DND-41 (cell line): ENCODE results near the gene CFAP58.

Experiments
- ATAC-seq: fragments of 200-7000 bp; cut with Tn5 transposase; 3 replicates; pipeline ENCODE4 v1.9.1; 2021; ENCODE audit warnings: low read depth; ENCODE audit not compliant: insufficient read depth
- DNase-seq: peaks from one replicate; pipeline ENCODE4 v3.0.0-alpha.2; 2020
- H2AFZ ChIP-seq: 2 replicates; pipeline ENCODE4 v1.6.0; 2012; ENCODE audit warnings: low read depth, low read length
- H3K27ac ChIP-seq: 2 replicates; pipeline ENCODE4 v1.5.1; 2012; ENCODE audit warnings: low read length, inconsistent platforms
- H3K27me3 ChIP-seq: fragments of 200-600 bp; sonication (generic); 2 replicates; pipeline ENCODE4 v1.6.0; 2012; ENCODE audit warnings: low read length, mild to moderate bottlenecking, inconsistent platforms; ENCODE audit not compliant: insufficient read depth, poor library complexity
- H3K36me3 ChIP-seq: 2 replicates; pipeline ENCODE4 v1.5.1; 2012; ENCODE audit warnings: low read length, inconsistent platforms; ENCODE audit not compliant: insufficient read depth
- H3K4me1 ChIP-seq: 2 replicates; pipeline ENCODE4 v1.5.1; 2012; ENCODE audit warnings: mild to moderate bottlenecking, low read length; ENCODE audit not compliant: insufficient read depth
- H3K4me2 ChIP-seq: 2 replicates; pipeline ENCODE4 v1.6.0; 2012; ENCODE audit warnings: mild to moderate bottlenecking, moderate library complexity, low read length, inconsistent platforms; ENCODE audit not compliant: insufficient read depth
- H3K4me3 ChIP-seq, 2 experiments: fragments of 200-600 bp in 1 of 2; shearing (Covaris generic) in 1 of 2; 2 replicates each; pipeline ENCODE4 v1.5.1; 2012 to 2016; ENCODE audit warnings: inconsistent platforms in 2 of 2, low read length in 2 of 2, mild to moderate bottlenecking in 2 of 2, low read depth in 1 of 2, moderate library complexity in 1 of 2
- H3K79me2 ChIP-seq: 2 replicates; pipeline ENCODE4 v1.6.0; 2012; ENCODE audit warnings: low read length, inconsistent platforms; ENCODE audit not compliant: insufficient read depth
- H3K9ac ChIP-seq: 2 replicates; pipeline ENCODE4 v1.6.0; 2012; ENCODE audit warnings: low read depth, mild to moderate bottlenecking, inconsistent platforms, low read length, moderate library complexity
- H3K9me3 ChIP-seq: 2 replicates; pipeline ENCODE4 v1.5.1; 2012; ENCODE audit warnings: low read length, moderate library complexity, mild to moderate bottlenecking, inconsistent platforms; ENCODE audit not compliant: insufficient read depth, severe bottlenecking
- H4K20me1 ChIP-seq: 2 replicates; pipeline ENCODE4 v1.6.0; 2012; ENCODE audit warnings: low read length; ENCODE audit not compliant: insufficient read depth
- EZH2 ChIP-seq: IDR thresholded peaks from 3 replicates; pipeline ENCODE4 v1.6.1; 2012; ENCODE audit warnings: borderline replicate concordance, low read depth, mild to moderate bottlenecking, moderate library complexity, low read length, inconsistent platforms; ENCODE audit not compliant: severe bottlenecking
- TF ChIP-seq, protein P1 (sequence below): IDR thresholded peaks from 2 replicates; pipeline ENCODE4 v1.5.1; 2012; ENCODE audit warnings: borderline replicate concordance, low read length, moderate library complexity, mild to moderate bottlenecking; ENCODE audit not compliant: poor library complexity, severe bottlenecking; ENCODE audit errors: extremely low read depth

The CFAP58 gene

GRCh38 chr10:104333728-104334373, 19.8 kb upstream of the CFAP58 start:
- Histone ChIP-seq H3K36me3 (peaks cover 17% of the 10 kb centered on the region), H3K4me1 (peaks cover 57% of the 10 kb centered on the region), H3K4me3 (no peak overlapping the region), H2AFZ (no peak overlapping the region), H3K9ac (no peak overlapping the region), H3K27ac (no peak overlapping the region; the same call in 1 of the 2 replicates), H3K4me2 (no peak overlapping the region; the same call in 1 of the 2 replicates), H3K9me3 (no peaks in the 10 kb centered on the region), H4K20me1 (peaks cover 79% of the 10 kb centered on the region), H3K27me3 (no peaks in the 10 kb centered on the region), H3K79me2 (peaks cover 93% of the 10 kb centered on the region)
- TF ChIP-seq, protein P1, sequence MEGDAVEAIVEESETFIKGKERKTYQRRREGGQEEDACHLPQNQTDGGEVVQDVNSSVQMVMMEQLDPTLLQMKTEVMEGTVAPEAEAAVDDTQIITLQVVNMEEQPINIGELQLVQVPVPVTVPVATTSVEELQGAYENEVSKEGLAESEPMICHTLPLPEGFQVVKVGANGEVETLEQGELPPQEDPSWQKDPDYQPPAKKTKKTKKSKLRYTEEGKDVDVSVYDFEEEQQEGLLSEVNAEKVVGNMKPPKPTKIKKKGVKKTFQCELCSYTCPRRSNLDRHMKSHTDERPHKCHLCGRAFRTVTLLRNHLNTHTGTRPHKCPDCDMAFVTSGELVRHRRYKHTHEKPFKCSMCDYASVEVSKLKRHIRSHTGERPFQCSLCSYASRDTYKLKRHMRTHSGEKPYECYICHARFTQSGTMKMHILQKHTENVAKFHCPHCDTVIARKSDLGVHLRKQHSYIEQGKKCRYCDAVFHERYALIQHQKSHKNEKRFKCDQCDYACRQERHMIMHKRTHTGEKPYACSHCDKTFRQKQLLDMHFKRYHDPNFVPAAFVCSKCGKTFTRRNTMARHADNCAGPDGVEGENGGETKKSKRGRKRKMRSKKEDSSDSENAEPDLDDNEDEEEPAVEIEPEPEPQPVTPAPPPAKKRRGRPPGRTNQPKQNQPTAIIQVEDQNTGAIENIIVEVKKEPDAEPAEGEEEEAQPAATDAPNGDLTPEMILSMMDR = no peak
- no peak for TF ChIP-seq EZH2
- ATAC-seq = no peak
- no peak for DNase-seq

GRCh38 chr10:104334561-104334960, 19.1 kb upstream of the CFAP58 start:
- DNase-seq = no peak
- H3K4me3 ChIP-seq = no peak overlapping the region
- no peak overlapping the region for H3K27ac ChIP-seq
- peaks cover 17% of the 10 kb centered on the region for H3K36me3 ChIP-seq
- no peak overlapping the region for H3K9ac ChIP-seq
- H3K4me1 ChIP-seq = peaks cover 57% of the 10 kb centered on the region
- TF ChIP-seq EZH2 = no peak
- TF ChIP-seq, protein P1 = no peak
- peaks cover 73% of the 10 kb centered on the region for H4K20me1 ChIP-seq
- H3K4me2 ChIP-seq = no peak overlapping the region; the same call in 1 of the 2 replicates
- no peak overlapping the region for H2AFZ ChIP-seq
- H3K9me3 ChIP-seq = no peaks in the 10 kb centered on the region
- no peak for ATAC-seq
- peaks cover 86% of the 10 kb centered on the region for H3K79me2 ChIP-seq
- no peaks in the 10 kb centered on the region for H3K27me3 ChIP-seq

- Histone ChIP-seq H3K9me3 (no peaks in the 10 kb centered on the region), H3K4me2 (peak overlapping the region; percentile 26; the same call in 1 of the 2 replicates), H3K79me2 (peaks cover 80% of the 10 kb centered on the region), H3K4me1 (peaks cover 53% of the 10 kb centered on the region), H3K27ac (no peak overlapping the region), H3K36me3 (peaks cover 17% of the 10 kb centered on the region), H3K27me3 (peaks cover 2% of the 10 kb centered on the region), H4K20me1 (peaks cover 68% of the 10 kb centered on the region), H3K9ac (no peak overlapping the region), H3K4me3 (no peak overlapping the region), H2AFZ (no peak overlapping the region)
- TF ChIP-seq EZH2 = no peak
- TF ChIP-seq, protein P1 = no peak
- DNase-seq (no peak), ATAC-seq (no peak)
Observed at GRCh38 chr10:104334965-104335650, 18.5 kb upstream of the CFAP58 start.
